Mucosa of rectum (tissue), 2 donors: ENCODE data around the gene YAF2.
"Not testable (repeated sequence)": the region's sequence is repeated elsewhere in the genome, so short reads cannot be mapped to it uniquely, and the experiment has no call there.

Experiments
- H3K27ac ChIP-seq, 2 donors: one replicate each; pipeline ENCODE4 v1.7.0; 2013; ENCODE audit warnings: inconsistent platforms in 2 of 2, low read depth in 2 of 2, low read length in 2 of 2
- H3K27me3 ChIP-seq, 2 donors: one replicate each; pipeline ENCODE4 v1.7.0; 2013; ENCODE audit warnings: low read length in 2 of 2; ENCODE audit not compliant: control insufficient read depth in 2 of 2, insufficient read depth in 2 of 2
- H3K36me3 ChIP-seq, 2 donors: one replicate each; pipeline ENCODE4 v1.7.0; 2013; ENCODE audit warnings: low read length in 2 of 2; ENCODE audit not compliant: control insufficient read depth in 2 of 2, insufficient read depth in 2 of 2
- H3K4me1 ChIP-seq, 2 donors: one replicate each; pipeline ENCODE4 v1.7.0; 2013; ENCODE audit warnings: low read length in 2 of 2, mild to moderate bottlenecking in 1 of 2; ENCODE audit not compliant: control insufficient read depth in 2 of 2, insufficient read depth in 2 of 2
- H3K4me3 ChIP-seq, 2 donors: one replicate each; pipeline ENCODE4 v1.7.0; 2013; ENCODE audit warnings: low read length in 2 of 2
- H3K9ac ChIP-seq, 2 donors: one replicate each; pipeline ENCODE4 v1.7.0; 2013; ENCODE audit warnings: low read length in 2 of 2, low read depth in 1 of 2, mild to moderate bottlenecking in 1 of 2
- H3K9me3 ChIP-seq, 2 donors: one replicate each; pipeline ENCODE4 v1.7.0; 2013; ENCODE audit warnings: low read length in 2 of 2; ENCODE audit not compliant: control insufficient read depth in 2 of 2
- donor health status: healthy.
- donor health status: Normal muscosa, but diverticular disease.

Gene YAF2

GRCh38 chr12:42227525-42227924, 10.5 kb downstream of the YAF2 start:
- H3K4me3 ChIP-seq, H3K27me3 ChIP-seq, H3K4me1 ChIP-seq, H3K27ac ChIP-seq, H3K9me3 ChIP-seq, H3K9ac ChIP-seq, H3K36me3 ChIP-seq: not testable (repeated sequence)

- not testable (repeated sequence) for H3K27ac ChIP-seq, H3K27me3 ChIP-seq, H3K36me3 ChIP-seq, H3K4me1 ChIP-seq, H3K4me3 ChIP-seq, H3K9me3 ChIP-seq, H3K9ac ChIP-seq
Measured at GRCh38 chr12:42224501-42224900, 13.5 kb downstream of the YAF2 start.

GRCh38 chr12:42222724-42223123, 15.3 kb downstream of the YAF2 start:
- H3K27ac ChIP-seq = no peak overlapping the region
- H3K27me3 ChIP-seq = no peaks in the 10 kb centered on the region
- no peak overlapping the region for H3K9ac ChIP-seq
- no peak overlapping the region for H3K4me3 ChIP-seq
- H3K9me3 ChIP-seq = no peaks in the 10 kb centered on the region
- H3K36me3 ChIP-seq = no peaks in the 10 kb centered on the region
- no peaks in the 10 kb centered on the region for H3K4me1 ChIP-seq

GRCh38 chr12:42221726-42222125, 16.3 kb downstream of the YAF2 start:
- Histone ChIP-seq H3K36me3 (no peaks in the 10 kb centered on the region), H3K4me3 (no peak overlapping the region), H3K4me1 (no peaks in the 10 kb centered on the region), H3K9ac (no peak overlapping the region), H3K9me3 (no peaks in the 10 kb centered on the region), H3K27me3 (no peaks in the 10 kb centered on the region), H3K27ac (no peak overlapping the region)

- Histone ChIP-seq H3K9me3 (no peaks in the 10 kb centered on the region), H3K27ac (no peak overlapping the region), H3K36me3 (no peaks in the 10 kb centered on the region), H3K27me3 (no peaks in the 10 kb centered on the region), H3K9ac (no peak overlapping the region), H3K4me3 (no peak overlapping the region), H3K4me1 (peaks cover 0 to 5% of the 10 kb centered on the region in 2 donors)
Measured at GRCh38 chr12:42217656-42218055, 20.4 kb downstream of the YAF2 start.

GRCh38 chr12:42216737-42217136, 21.3 kb downstream of the YAF2 start:
- no peak overlapping the region for H3K9ac ChIP-seq
- peaks cover 0 to 5% of the 10 kb centered on the region in 2 donors for H3K4me1 ChIP-seq
- no peaks in the 10 kb centered on the region for H3K27me3 ChIP-seq
- no peaks in the 10 kb centered on the region for H3K36me3 ChIP-seq
- H3K4me3 ChIP-seq = no peak overlapping the region
- H3K27ac ChIP-seq = no peak overlapping the region
- no peaks in the 10 kb centered on the region for H3K9me3 ChIP-seq

- H3K9me3 ChIP-seq, H3K4me1 ChIP-seq, H3K9ac ChIP-seq, H3K27ac ChIP-seq, H3K36me3 ChIP-seq, H3K27me3 ChIP-seq, H3K4me3 ChIP-seq: not testable (repeated sequence)
Measured at GRCh38 chr12:42215759-42216158, 22.3 kb downstream of the YAF2 start.

- no peak overlapping the region for H3K4me3 ChIP-seq
- no peaks in the 10 kb centered on the region for H3K36me3 ChIP-seq
- no peak overlapping the region for H3K27ac ChIP-seq
Measured at GRCh38 chr12:42213954-42214426, 24.1 kb downstream of the YAF2 start.

GRCh38 chr12:42213023-42213422, 25.0 kb downstream of the YAF2 start:
- Histone ChIP-seq H3K9me3 (no peaks in the 10 kb centered on the region), H3K9ac (no peak overlapping the region), H3K27me3 (no peaks in the 10 kb centered on the region), H3K4me3 (no peak overlapping the region), H3K36me3 (no peaks in the 10 kb centered on the region), H3K27ac (no peak overlapping the region), H3K4me1 (peaks cover 0 to 5% of the 10 kb centered on the region in 2 donors)

More at GRCh38 chr12:42213954-42214426, 24.1 kb downstream of the YAF2 start:
- H3K4me1 ChIP-seq = peaks cover 0 to 5% of the 10 kb centered on the region in 2 donors
- no peaks in the 10 kb centered on the region for H3K27me3 ChIP-seq
- H3K9me3 ChIP-seq = no peaks in the 10 kb centered on the region
- no peak overlapping the region for H3K9ac ChIP-seq

GRCh38 chr12:42208574-42208973, 29.5 kb downstream of the YAF2 start:
- Histone ChIP-seq H3K9ac (no peak overlapping the region), H3K4me1 (no peaks in the 10 kb centered on the region), H3K36me3 (no peaks in the 10 kb centered on the region), H3K9me3 (no peaks in the 10 kb centered on the region), H3K27ac (no peak overlapping the region), H3K27me3 (no peaks in the 10 kb centered on the region), H3K4me3 (no peak overlapping the region)

GRCh38 chr12:42204819-42205218, 33.2 kb downstream of the YAF2 start:
- no peak overlapping the region for H3K4me3 ChIP-seq
- H3K36me3 ChIP-seq = peaks cover 0 to 2% of the 10 kb centered on the region in 2 donors
- H3K9me3 ChIP-seq = no peaks in the 10 kb centered on the region
- H3K9ac ChIP-seq = no peak overlapping the region
- no peaks in the 10 kb centered on the region for H3K27me3 ChIP-seq
- no peak overlapping the region for H3K27ac ChIP-seq
- H3K4me1 ChIP-seq = no peaks in the 10 kb centered on the region
